HG03520 (cell line): ENCODE results near the gene DLK1.

Experiments used
- ATAC-seq: cut with Tn5 transposase; IDR thresholded peaks from one replicate; pipeline ENCODE4 v1.9.1; 2021; ENCODE audit warnings: mild to moderate bottlenecking, moderate library complexity; ENCODE audit not compliant: unreplicated experiment

The DLK1 gene

GRCh38 chr14:100754020-100754419 lies 27.3 kb downstream of the DLK1 start:
- ATAC-seq = no peak

GRCh38 chr14:100755649-100756048 lies 29.0 kb downstream of the DLK1 start:
- ATAC-seq = no peak

DNA sequence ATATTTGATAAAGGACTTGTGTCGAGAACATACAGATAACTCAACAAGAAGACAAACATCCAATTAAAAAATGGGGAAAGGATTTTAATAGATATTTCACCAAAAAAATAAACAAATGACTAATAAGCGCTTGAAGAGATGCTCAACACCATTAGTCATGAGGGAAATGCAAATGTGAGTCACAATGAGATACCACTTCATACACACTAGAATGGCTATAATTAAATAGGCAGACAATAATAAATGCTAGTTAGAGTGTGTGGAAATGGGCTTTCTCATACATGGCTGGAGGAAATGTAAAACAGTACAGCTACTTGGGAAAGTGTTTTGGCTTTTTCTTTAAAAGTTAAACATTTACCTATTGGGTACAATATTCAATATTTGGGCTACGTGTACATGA lies 34.8 kb downstream of the DLK1 start:
- ATAC-seq = no peak

GRCh38 chr14:100762089-100762515 lies 35.4 kb downstream of the DLK1 start:
- no peak for ATAC-seq

- ATAC-seq = no peak
Measured at GRCh38 chr14:100762901-100763300, 36.2 kb downstream of the DLK1 start.

GRCh38 chr14:100764471-100765115 lies 37.9 kb downstream of the DLK1 start:
- no peak for ATAC-seq

- ATAC-seq = no peak
Measured at GRCh38 chr14:100765296-100765695, 38.6 kb downstream of the DLK1 start.

DNA sequence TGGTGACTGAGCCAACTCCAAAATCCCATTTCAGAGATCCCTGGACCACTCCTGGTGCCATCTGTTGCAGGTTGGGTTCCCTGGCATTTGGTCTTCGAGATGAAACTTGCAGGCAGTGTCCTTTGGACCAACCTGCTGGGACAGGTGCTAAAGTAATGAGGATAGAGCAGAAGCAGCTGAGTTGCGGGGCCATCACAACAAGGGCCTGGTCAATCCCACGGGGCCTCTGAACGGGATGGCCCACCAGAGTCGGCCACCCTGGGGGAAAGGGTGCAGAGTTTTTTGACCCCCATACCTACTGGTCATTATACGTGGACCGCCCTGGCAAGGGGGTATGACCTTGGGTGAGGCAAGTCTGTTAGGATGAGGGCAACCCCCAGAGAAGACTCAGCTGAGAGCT lies 39.3 kb downstream of the DLK1 start:
- ATAC-seq = no peak

DNA sequence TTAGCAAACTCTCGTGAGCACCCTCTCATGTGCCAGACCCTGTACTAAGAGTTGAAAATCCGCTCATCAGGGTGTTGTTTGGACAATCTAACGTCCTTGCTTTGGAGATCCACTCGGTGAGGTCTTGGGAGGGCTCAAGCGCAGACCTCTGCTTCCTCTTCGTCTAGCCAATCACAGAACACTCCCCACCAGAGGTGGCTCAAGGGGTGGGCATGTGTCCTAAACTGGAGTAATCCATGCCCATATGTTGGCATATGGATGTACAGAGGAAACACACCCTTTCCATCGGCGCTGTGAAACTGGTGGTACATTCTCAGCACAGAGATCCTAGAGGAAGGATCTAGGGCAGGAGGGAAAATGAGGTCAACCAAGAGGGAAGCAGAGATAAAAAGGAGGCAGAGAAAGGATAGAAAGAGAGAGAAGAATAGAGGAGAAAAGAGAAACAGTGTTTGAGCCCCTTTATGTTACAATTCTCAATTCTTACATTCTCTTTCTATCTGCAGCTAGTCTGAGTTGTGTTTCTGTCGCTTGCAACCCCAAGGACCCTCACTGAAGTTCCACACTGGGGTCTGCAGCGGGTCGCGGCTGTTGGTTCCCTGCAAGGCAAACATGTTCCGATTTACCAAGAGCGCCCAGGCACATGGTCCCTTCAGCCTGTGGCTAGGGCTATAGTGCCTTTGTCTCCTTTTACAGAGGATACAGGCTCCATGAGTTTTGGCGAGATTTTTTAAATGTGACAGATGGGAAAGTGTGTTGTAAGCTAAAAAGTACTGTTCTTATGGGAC lies 40.5 kb downstream of the DLK1 start:
- ATAC-seq = no peak

DNA sequence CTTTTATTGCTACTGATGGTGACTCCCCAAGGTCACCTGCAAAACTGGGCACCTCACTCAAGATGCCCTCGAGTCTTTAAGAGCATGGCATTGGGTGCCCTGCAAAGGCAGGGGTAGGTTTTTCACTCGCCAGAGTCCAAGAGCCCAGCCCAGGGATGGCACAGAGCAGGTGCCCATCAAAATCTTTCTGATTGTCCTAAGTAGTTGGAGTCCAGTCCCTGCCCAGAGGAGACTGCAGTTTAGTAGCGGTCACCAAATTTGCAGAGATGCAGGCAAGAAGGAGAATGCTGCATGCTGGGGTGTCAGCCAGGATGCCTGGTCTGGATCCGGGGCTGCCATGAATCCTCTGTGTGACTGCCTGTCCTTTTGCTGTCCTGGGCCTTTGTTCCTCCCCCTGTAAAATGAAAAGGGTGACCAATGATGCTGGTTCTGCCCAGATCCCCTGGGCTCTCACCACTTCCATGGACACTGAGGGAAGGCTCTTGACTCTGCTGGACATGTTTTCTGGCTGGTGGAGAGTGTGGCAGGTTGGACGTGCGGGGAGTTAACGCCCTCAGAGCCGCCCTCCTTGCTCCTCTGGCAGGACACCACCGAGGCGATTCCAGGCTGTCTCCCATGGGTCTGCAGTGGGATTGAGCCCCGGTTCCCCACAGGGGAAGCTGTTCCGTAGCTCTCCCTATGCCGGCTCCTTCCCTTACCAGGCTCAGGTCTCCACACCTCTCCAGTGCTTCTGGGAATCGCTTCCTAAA lies 41.3 kb downstream of the DLK1 start:
- no peak for ATAC-seq

DNA sequence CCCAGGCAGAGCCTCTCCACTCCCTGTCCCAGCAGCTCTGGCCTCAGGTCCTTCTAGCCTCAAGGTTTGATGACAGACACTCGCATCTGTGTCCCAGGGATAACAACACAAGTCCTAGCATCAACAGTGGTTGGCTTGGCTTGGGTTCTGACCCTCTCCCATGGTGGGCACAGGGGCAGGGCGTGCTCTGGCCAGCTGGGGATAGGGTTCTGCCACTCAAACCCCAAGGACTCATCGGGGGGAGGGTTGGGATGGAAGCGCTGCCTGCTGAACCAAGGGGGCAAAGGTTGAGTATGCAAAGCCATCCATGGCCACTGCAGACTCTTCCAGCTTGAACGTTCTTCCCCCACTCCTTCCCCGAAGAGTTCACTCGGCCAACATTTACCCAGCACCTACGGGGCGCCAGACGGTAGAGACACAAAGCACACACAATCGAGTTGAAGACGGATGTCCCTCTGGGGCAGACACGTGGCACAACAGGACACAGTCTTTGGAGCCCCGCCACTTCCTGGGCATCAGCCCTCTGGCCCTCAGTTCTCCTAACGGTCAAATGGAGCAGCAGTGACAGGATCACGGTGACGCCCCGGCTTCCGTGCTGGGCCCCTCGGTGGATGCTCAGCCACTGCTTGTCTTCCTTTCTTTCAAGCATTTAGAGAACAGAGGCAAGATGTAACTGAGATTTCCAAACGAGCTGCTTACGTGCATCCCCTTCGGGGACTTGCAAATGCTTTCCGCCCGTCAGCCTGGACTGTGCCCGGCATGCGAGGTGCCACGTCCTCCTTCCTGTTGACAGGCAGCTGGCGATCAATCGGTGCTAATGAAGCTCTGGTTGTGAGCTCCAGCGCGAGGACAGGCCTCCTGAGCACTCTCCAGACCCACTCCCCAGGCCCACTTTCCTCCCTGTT lies 42.6 kb downstream of the DLK1 start:
- no peak for ATAC-seq

DNA sequence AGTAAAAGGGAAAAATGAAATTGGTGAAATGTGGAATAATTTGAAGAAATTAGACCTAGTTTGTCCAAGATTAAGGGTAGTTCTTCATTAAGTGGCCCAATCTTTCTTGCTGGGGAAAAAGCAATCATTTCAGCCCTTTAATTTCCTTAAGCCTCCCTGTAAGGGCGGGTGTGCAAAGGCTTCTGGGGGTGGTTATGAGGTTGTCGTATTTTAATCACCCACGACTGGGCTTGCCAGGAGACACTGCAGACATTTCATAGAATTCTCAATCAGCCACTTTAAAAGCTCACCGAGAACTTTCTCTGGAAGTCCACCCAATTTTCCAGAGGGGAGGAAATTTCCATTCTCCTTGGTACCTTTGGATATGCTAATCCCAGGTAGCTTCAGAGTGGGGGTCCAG lies 43.4 kb downstream of the DLK1 start:
- ATAC-seq = no peak

GRCh38 chr14:100770605-100771120 lies 44.0 kb downstream of the DLK1 start:
- no peak for ATAC-seq

GRCh38 chr14:100771121-100771800 lies 44.6 kb downstream of the DLK1 start:
- ATAC-seq = no peak

- no peak for ATAC-seq
Measured at GRCh38 chr14:100772607-100773165, 46.0 kb downstream of the DLK1 start.

- no peak for ATAC-seq
Measured at GRCh38 chr14:100773331-100774163, 46.9 kb downstream of the DLK1 start.

DNA sequence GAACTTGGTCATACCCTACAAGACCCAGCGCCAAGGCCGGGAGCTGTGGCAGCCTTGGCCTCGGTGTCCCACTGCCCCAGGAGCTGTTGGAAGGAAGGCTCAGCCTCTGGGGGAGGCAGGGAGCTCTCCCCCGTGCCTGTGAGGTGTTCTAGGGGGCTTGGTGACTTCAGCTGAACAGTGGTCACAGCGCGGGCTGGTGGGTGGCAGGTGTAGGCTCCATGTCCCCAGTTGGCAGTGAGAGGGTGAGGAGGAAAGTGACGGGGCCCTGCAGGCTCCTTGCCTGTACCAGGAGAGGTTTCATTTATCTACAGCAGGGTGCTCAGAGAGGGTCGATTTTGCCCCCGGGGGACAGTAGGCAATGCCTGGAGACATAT lies 47.5 kb downstream of the DLK1 start:
- ATAC-seq = no peak

DNA sequence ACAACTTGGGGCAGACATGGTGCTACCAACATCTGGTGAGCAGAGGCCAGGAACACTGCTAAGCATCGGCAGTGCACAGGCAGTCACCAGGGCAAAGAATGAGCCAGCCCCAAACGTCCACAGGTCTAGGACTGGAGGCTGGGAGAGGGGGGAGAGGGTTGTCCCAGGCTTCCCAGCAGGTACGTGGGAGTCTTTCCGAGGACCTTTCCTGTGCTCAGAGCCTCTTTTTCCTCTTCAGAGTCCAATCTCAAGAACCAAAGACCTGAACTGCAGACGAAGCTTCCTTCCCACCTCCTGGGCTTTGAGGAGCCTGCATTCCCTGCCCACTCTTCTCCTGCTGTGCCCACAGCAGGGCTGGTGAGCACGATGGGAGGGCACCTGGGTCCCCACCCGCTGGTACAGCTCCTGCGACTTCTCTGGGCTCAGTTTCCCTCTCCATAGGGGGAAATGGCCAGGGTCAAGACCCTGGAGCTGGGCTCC lies 48.7 kb downstream of the DLK1 start:
- ATAC-seq = no peak
